K562 (cell line): Measurements from ENCODE around the gene MFSD2B. TPM values are rescaled to one million over a fixed set of nuclear protein-coding genes. Genes with fewer than 3 reads are reported as not detected.

Experiments
- ATAC-seq: fragments of 200-7000 bp; cut with Tn5 transposase; 3 replicates; pipeline ENCODE4 v1.9.1; 2020; ENCODE audit warnings: moderate library complexity
- BruUV-seq: library from RNA; stranded (reverse); fragments of 400-500 nt; replicated peaks from 2 replicates; lab custom pipeline; 2021; lab: Mats Ljungman, UMichigan
- CTCF ChIA-PET: fragments of 300-600 bp; formaldehyde crosslinking; extraction: SDS; loops from one replicate; lab custom pipeline; 2021; ENCODE audit warnings: low intra/inter-chr PET ratio; lab: Yijun Ruan, JAX
- POLR2A ChIA-PET: fragments of 300-600, 350-650 bp; sonication (Branson Sonifier 250); formaldehyde crosslinking; extraction: SDS; loops from one replicate; lab custom pipeline; 2021; ENCODE audit warnings: antibody characterized with exemption, inconsistent platforms; lab: Yijun Ruan, JAX
- DNase-seq, 4 experiments: peaks; one replicate each; pipeline versions ENCODE4 v3.0.0 to v3.0.0-alpha.2; 2011 to 2018; ENCODE audit warnings: low spot score in 3 of 4, mixed read lengths in 3 of 4; ENCODE audit errors: extremely low read depth in 1 of 4
- FAIRE-seq: peaks from 2 replicates; lab custom pipeline; 2011; peaks lifted over from hg19 to GRCh38; lab: Jason Lieb, UNC
- H2AFZ ChIP-seq: 2 replicates; pipeline ENCODE4 v1.6.0; 2011; ENCODE audit warnings: low read depth, low read length, control low read depth, inconsistent platforms
- H3K27ac ChIP-seq: fragments of 200-600 bp; 3 replicates; pipeline ENCODE4 v1.8.0; 2011; ENCODE audit warnings: low read depth, mild to moderate bottlenecking, control low read depth, inconsistent platforms, low read length, moderate library complexity, mixed read lengths; ENCODE audit errors: extremely low read depth
- H3K27me3 ChIP-seq, 2 experiments: fragments of 300-600 bp in 1 of 2; 2 replicates in 1 of 2; 3 replicates in 1 of 2; pipeline versions ENCODE4 v1.6.0 to v1.8.0; 2011; ENCODE audit warnings: inconsistent platforms in 2 of 2, low read length in 2 of 2, mild to moderate bottlenecking in 1 of 2, mixed read lengths in 1 of 2, moderate library complexity in 1 of 2; ENCODE audit not compliant: control insufficient read depth in 2 of 2, insufficient read depth in 2 of 2
- H3K36me3 ChIP-seq: fragments of 300-600 bp; 3 replicates; pipeline ENCODE4 v1.8.0; 2011; ENCODE audit warnings: mild to moderate bottlenecking, low read length, inconsistent platforms; ENCODE audit not compliant: control insufficient read depth, insufficient read depth
- H3K4me1 ChIP-seq, 2 experiments: fragments of 200-600 bp in 1 of 2; replicated peaks in 1 of 2; 2 replicates in 1 of 2; 3 replicates in 1 of 2; pipeline versions ENCODE4 v1.5.1 to v1.8.0; 2011; ENCODE audit warnings: inconsistent platforms in 2 of 2, low read length in 2 of 2, mild to moderate bottlenecking in 1 of 2, mixed read lengths in 1 of 2, moderate library complexity in 1 of 2; ENCODE audit not compliant: control insufficient read depth in 2 of 2, insufficient read depth in 2 of 2
- H3K4me2 ChIP-seq: 2 replicates; pipeline ENCODE4 v1.6.1; 2011; ENCODE audit warnings: low read length, control low read depth, inconsistent platforms, mixed read lengths; ENCODE audit not compliant: insufficient read depth
- H3K4me3 ChIP-seq: fragments of 200-600 bp; sonication (generic), shearing (Covaris generic); 2 replicates; pipeline ENCODE4 v1.5.1; 2016; ENCODE audit warnings: control low read depth, inconsistent platforms
- H3K79me2 ChIP-seq: fragments of 200-600 bp; 3 replicates; pipeline ENCODE4 v1.8.0; 2011; ENCODE audit warnings: low read length, inconsistent platforms; ENCODE audit not compliant: control insufficient read depth, insufficient read depth
- H3K9ac ChIP-seq, 2 experiments: 2 replicates each; pipeline versions ENCODE4 v1.6.0 to v1.6.1; 2011; ENCODE audit warnings: low read depth in 2 of 2, low read length in 2 of 2, control low read depth in 1 of 2, inconsistent platforms in 1 of 2, mild to moderate bottlenecking in 1 of 2, mixed read lengths in 1 of 2; ENCODE audit not compliant: insufficient read depth in 1 of 2
- H3K9me1 ChIP-seq: one replicate; pipeline ENCODE4 v1.6.0; 2011; ENCODE audit warnings: inconsistent platforms, mild to moderate bottlenecking, low read length, moderate library complexity; ENCODE audit not compliant: control insufficient read depth, insufficient read depth
- H3K9me3 ChIP-seq: replicated peaks from 2 replicates; pipeline ENCODE4 v1.5.1; 2011; ENCODE audit warnings: low read depth, low read length, inconsistent platforms; ENCODE audit not compliant: control insufficient read depth, insufficient read depth
- H4K20me1 ChIP-seq: replicated peaks from 2 replicates; pipeline ENCODE4 v1.6.1; 2011; ENCODE audit warnings: low read length, inconsistent platforms, mixed read lengths; ENCODE audit not compliant: control insufficient read depth, insufficient read depth
- CSDE1 ChIP-seq, 2 experiments: fragments of 450-650 bp; IDR thresholded peaks; 2 replicates each; pipeline ENCODE4 v1.6.1; 2016; ENCODE audit warnings: mild to moderate bottlenecking in 1 of 2
- USF2 ChIP-seq: sonication (generic); formaldehyde crosslinking; IDR thresholded peaks from 2 replicates; pipeline ENCODE4 v1.5.0; 2020; ENCODE audit warnings: missing genetic modification reagents
- WGBS: fragments of 100-300 bp; shearing (Covaris generic); methylation state at CpG from one replicate; pipeline ENCODE4 v1.1.6; 2016; ENCODE audit warnings: low coverage, mixed read lengths; ENCODE audit not compliant: insufficient coverage; ENCODE audit errors: missing lambda C conversion rate; 5-methylcytosine and 5-hydroxymethylcytosine counted together
- in situ Hi-C: fragments of 300-500 bp; cut with MboI; formaldehyde crosslinking; loops from 4 replicates; pipeline ENCODE4 v1.15.0; 2018; ENCODE audit warnings: inconsistent platforms, mixed read lengths
- intact Hi-C: fragments of 100-400 bp; cut with micrococcal nuclease; formaldehyde crosslinking; loops from 2 replicates; pipeline ENCODE4 v1.14.2; 2022
- polyA plus RNA-seq, 8 experiments: library from polyadenylated mRNA; depleted of rRNA in 4 of 8; stranded (reverse) in 5 of 8; unstranded in 3 of 8; fragments of >200 nt; fragmentation: Nextera tagmentation in 2 of 8; fragmentation: Illumina TruSeq in 1 of 8; extraction: Ambion mirVana in 2 of 8; extraction: Trizol in 1 of 8; gene quantifications; 2 replicates each; pipeline versions ENCODE4 v1.2.1 to v1.2.3, GENCODE V29; 2011 to 2014; ENCODE audit warnings: inconsistent platforms in 1 of 8, missing spikeins in 1 of 8
- total RNA-seq, 7 experiments: library from RNA; depleted of rRNA in 6 of 7; stranded (reverse); fragments of >200 nt in 6 of 7; fragmentation: Illumina TruSeq in 2 of 7; extraction: Trizol in 2 of 7; gene quantifications; 2 replicates each; pipeline versions ENCODE4 v1.2.1 to v1.2.3, GENCODE V29; 2011 to 2021; ENCODE audit warnings: low replicate concordance in 1 of 7

The MFSD2B gene
- total and polyA plus RNA-seq, 9 of the 15 experiments (the other 6 are each of a cell fraction or from before 2014, with no cell fraction given) = 2.6 to 10.9 (median 6.8) TPM

GRCh38 chr2:24046599-24046929 is 36.7 kb downstream of the MFSD2B start:
- H3K4me2 ChIP-seq = peak overlapping the region; percentile 82
- FAIRE-seq (no peak), DNase-seq (no peak), ATAC-seq (no peak)
- peaks cover 1 to 9% of the 10 kb centered on the region in 2 experiments; a peak in 2 of 5 replicates for H3K27me3 ChIP-seq
- peaks cover 8 to 22% of the 10 kb centered on the region in 2 experiments; a peak in 4 of 5 replicates for H3K4me1 ChIP-seq
- TF ChIP-seq CSDE1 (IDR thresholded peaks at IDR 0.05) = 0 out of 4 replicates have a peak, but pooled peaks of 1 of the 2 experiments have one; percentile 25
- TF ChIP-seq USF2 (CRISPR knock-in tag) = no peak
- no peak overlapping the region for H2AFZ ChIP-seq
- 0% methylated on average over 2 of the region's 2 CpGs for WGBS
- H4K20me1 ChIP-seq = no peaks in the 10 kb centered on the region; the same call in 1 of the 2 replicates
- no TSS peak for BruUV-seq
- POLR2A ChIA-PET = interaction anchor here (0.5 to 2.1 kb wide), 6 partner anchors 23 to 119 kb away, joined by 3 to 10 read pairs (median 6); partner anchors contain the start of genes ATAD2B and SF3B6
- in situ Hi-C loops = no loop called here
- peak overlapping the region in 1 of 2 experiments; percentile 62; a peak in 3 of 4 replicates for H3K9ac ChIP-seq
- no peaks in the 10 kb centered on the region for H3K9me3 ChIP-seq
- peak overlapping the region; percentile 64 for H3K4me3 ChIP-seq
- H3K27ac ChIP-seq = peak overlapping the region; percentile 52; the same call in 2 of the 3 replicates
- no peaks in the 10 kb centered on the region for H3K9me1 ChIP-seq
- peaks cover 8% of the 10 kb centered on the region; the same call in 1 of the 3 replicates for H3K36me3 ChIP-seq
- H3K79me2 ChIP-seq = peaks cover 40% of the 10 kb centered on the region
- CTCF ChIA-PET = no interaction called here
- intact Hi-C loops = no loop called here
